Prostate gland (tissue), 2 donors: ENCODE measurements around the gene SURF1. TPM values are rescaled to one million over a fixed set of nuclear protein-coding genes. Genes with fewer than 3 reads are reported as not detected.

Source experiments
- DNase-seq: peaks from one replicate; pipeline ENCODE4 v3.0.0-alpha.2; 2019; ENCODE audit warnings: low spot score
- H3K27ac ChIP-seq, 2 donors: fragments of 200-600 bp; sonication (generic); 2 replicates each; pipeline ENCODE4 v1.5.1; 2017 to 2019
- H3K27me3 ChIP-seq: fragments of 200-600 bp; sonication (generic); replicated peaks from 2 replicates; pipeline ENCODE4 v1.5.1; 2019; ENCODE audit not compliant: insufficient read depth
- H3K36me3 ChIP-seq, 2 donors: fragments of 200-600 bp; sonication (generic); 1 replicate in 1 of 2; 2 replicates in 1 of 2; pipeline versions ENCODE4 v1.5.1 to v1.8.1; 2017 to 2019
- H3K4me1 ChIP-seq: fragments of 200-600 bp; sonication (generic); replicated peaks from 2 replicates; pipeline ENCODE4 v1.5.1; 2019
- H3K4me3 ChIP-seq, 2 donors: fragments of 200-600 bp; sonication (generic); 2 replicates each; pipeline ENCODE4 v1.5.1; 2017 to 2019
- H3K9me3 ChIP-seq: fragments of 200-600 bp; sonication (generic); 2 replicates; pipeline ENCODE4 v1.5.1; 2017
- CTCF ChIP-seq, 4 experiments: fragments of 200-600 bp in 2 of 4; fragments of 450-650 bp in 2 of 4; sonication (generic) in 2 of 4; IDR thresholded peaks; 1 replicate in 3 of 4; 2 replicates in 1 of 4; pipeline ENCODE4 v1.5.1; 2016 to 2019; ENCODE audit warnings: antibody characterized with exemption in 4 of 4, mild to moderate bottlenecking in 2 of 4, moderate library complexity in 2 of 4
- POLR2A ChIP-seq: fragments of 450-650 bp; IDR thresholded peaks from one replicate; pipeline ENCODE4 v1.6.1; 2016; ENCODE audit warnings: antibody characterized with exemption, mild to moderate bottlenecking
- POLR2AphosphoS5 ChIP-seq: sonication (generic); formaldehyde crosslinking; IDR thresholded peaks from one replicate; pipeline ENCODE4 v1.6.1; 2017; ENCODE audit warnings: antibody characterized with exemption
- WGBS: methylation state at CpG from one replicate; pipeline ENCODE4 v1.1.5; 2018; 5-methylcytosine and 5-hydroxymethylcytosine counted together
- intact Hi-C: fragments of 100-400 bp; cut with DNase I; formaldehyde crosslinking; loops from one replicate; pipeline ENCODE4 v1.14.2; 2022
- total RNA-seq, 2 donors: library from RNA; depleted of rRNA; stranded (reverse); fragments of >200 nt; gene quantifications; one replicate each; pipeline ENCODE4 v1.1.0, GENCODE V29; 2016

Gene SURF1
- total RNA-seq, 2 donors from 2014 or later, result 53.3 to 73.8 TPM

- DNase-seq, result no peak
- Histone ChIP-seq H3K4me1 (peaks cover 31% of the 10 kb centered on the region), H3K36me3 (no peaks in the 10 kb centered on the region), H3K4me3 (no peak overlapping the region), H3K27ac (no peak overlapping the region), H3K9me3 (no peaks in the 10 kb centered on the region), H3K27me3 (no peaks in the 10 kb centered on the region)
- no peak for TF ChIP-seq POLR2A
- no peak for TF ChIP-seq CTCF (IDR thresholded peaks at IDR 0.05)
- TF ChIP-seq POLR2AphosphoS5, result no peak
- intact Hi-C loops, result loop anchor here (10.0 kb wide), 1 partner anchor 425 kb away; the partner anchor contains the start of gene TSC1
- WGBS, result 80% methylated on average over 7 of the region's 7 CpGs
Measured at GRCh38 chr9:133369933-133370332, 13.6 kb upstream of the SURF1 start.

- Histone ChIP-seq H3K4me1 (peaks cover 33% of the 10 kb centered on the region), H3K27me3 (no peaks in the 10 kb centered on the region), H3K4me3 (no peak overlapping the region), H3K9me3 (no peaks in the 10 kb centered on the region), H3K27ac (no peak overlapping the region), H3K36me3 (no peaks in the 10 kb centered on the region)
- no peak for DNase-seq
- no peak for TF ChIP-seq POLR2AphosphoS5
- intact Hi-C loops, result no loop called here
- 78% methylated on average over 6 of the region's 6 CpGs for WGBS
Measured at GRCh38 chr9:133369422-133369821, 13.1 kb upstream of the SURF1 start.

GRCh38 chr9:133368249-133368881 is 12.1 kb upstream of the SURF1 start:
- 36% methylated on average over 18 of the region's 18 CpGs for WGBS
- Histone ChIP-seq H3K4me1 (peaks cover 33% of the 10 kb centered on the region), H3K27me3 (no peaks in the 10 kb centered on the region), H3K36me3 (no peaks in the 10 kb centered on the region), H3K9me3 (no peaks in the 10 kb centered on the region), H3K27ac (no peak overlapping the region), H3K4me3 (no peak overlapping the region)
- intact Hi-C loops, result no loop called here
- DNase-seq, result no peak
- TF ChIP-seq POLR2AphosphoS5 (peak; percentile 18), CTCF (IDR thresholded peaks at IDR 0.05) (no peak)

- no peaks in the 10 kb centered on the region for H3K27me3 ChIP-seq
- no peaks in the 10 kb centered on the region for H3K36me3 ChIP-seq
- no peak for DNase-seq
- TF ChIP-seq CTCF (IDR thresholded peaks at IDR 0.05), result no peak
- TF ChIP-seq POLR2AphosphoS5, result no peak
- no peak for TF ChIP-seq POLR2A
- H3K9me3 ChIP-seq, result no peaks in the 10 kb centered on the region
- H3K27ac ChIP-seq, result no peak overlapping the region
- H3K4me1 ChIP-seq, result peaks cover 33% of the 10 kb centered on the region
- H3K4me3 ChIP-seq, result no peak overlapping the region
- intact Hi-C loops, result no loop called here
- 85% methylated on average over 10 of the region's 10 CpGs for WGBS
Measured at GRCh38 chr9:133367778-133368177, 11.5 kb upstream of the SURF1 start.

GRCh38 chr9:133367221-133367620 is 10.9 kb upstream of the SURF1 start:
- intact Hi-C loops, result no loop called here
- TF ChIP-seq POLR2AphosphoS5, result no peak
- no peak for TF ChIP-seq POLR2A
- TF ChIP-seq CTCF (IDR thresholded peaks at IDR 0.05), result no peak
- no peak overlapping the region for H3K4me3 ChIP-seq
- no peak for DNase-seq
- H3K4me1 ChIP-seq, result peaks cover 36% of the 10 kb centered on the region
- no peaks in the 10 kb centered on the region for H3K36me3 ChIP-seq
- H3K27ac ChIP-seq, result no peak overlapping the region
- 94% methylated on average over 22 of the region's 22 CpGs for WGBS
- no peaks in the 10 kb centered on the region for H3K27me3 ChIP-seq
- H3K9me3 ChIP-seq, result no peaks in the 10 kb centered on the region
